ENCODE measurements around the gene COG5. TPM values are rescaled to one million over a fixed set of nuclear protein-coding genes. Genes with fewer than 3 reads are reported as not detected.

The COG5 gene
- total and polyA plus RNA-seq, 9 of the 15 experiments (the other 6 are each of a cell fraction or from before 2014, with no cell fraction given): 15.3 to 75.1 (median 56.4) TPM

- TF ChIP-seq TBL1XR1 (IDR thresholded peaks at IDR 0.05; ENCODE audit: low read length in 2 of 2): no peak
- no peak for TF ChIP-seq PTBP1 (IDR thresholded peaks at IDR 0.05; ENCODE audit: low read depth, low read length)
- TF ChIP-seq ZKSCAN1 (IDR thresholded peaks at IDR 0.05; ENCODE audit: low read depth, low read length): no peak
- TF ChIP-seq MAZ (CRISPR knock-in tag; conservative IDR thresholded peaks at IDR 0.05 in 1 of 2, IDR thresholded peaks at IDR 0.05 in 1 of 2): no peak
- no peak for TF ChIP-seq TAF7 (tag; IDR thresholded peaks at IDR 0.05)
- no peak for TF ChIP-seq ZNF586 (CRISPR knock-in tag; conservative IDR thresholded peaks at IDR 0.05)
- no peak for TF ChIP-seq RBM25 (IDR thresholded peaks at IDR 0.05; ENCODE audit: low read depth, low read length, severe bottlenecking)
- TF ChIP-seq XRCC3 (IDR thresholded peaks at IDR 0.05): no peak
- TF ChIP-seq SNRNP70 (optimal IDR thresholded peaks at IDR 0.05; ENCODE audit: low read depth, low read length): no peak
- TF ChIP-seq KAT2B (IDR thresholded peaks at IDR 0.05; ENCODE audit: low read depth, low read length): no peak
- no peak for TF ChIP-seq EGR1 (conservative IDR thresholded peaks at IDR 0.05)
- TF ChIP-seq YBX1 (IDR thresholded peaks at IDR 0.05): no peak
- no peak for TF ChIP-seq BRD4 (IDR thresholded peaks at IDR 0.05)
- no peak for TF ChIP-seq FOXP4 (CRISPR knock-in tag; IDR thresholded peaks at IDR 0.05; ENCODE audit: borderline replicate concordance)
- TF ChIP-seq SNAPC5 (CRISPR knock-in tag; IDR thresholded peaks at IDR 0.05): no peak
- no peak for TF ChIP-seq ATF4 (CRISPR knock-in tag; IDR thresholded peaks at IDR 0.05)
- TF ChIP-seq ZNF23 (CRISPR knock-in tag; IDR thresholded peaks at IDR 0.05): no peak
- TF ChIP-seq ATF7 (IDR thresholded peaks at IDR 0.05): peak; percentile 17; the same call in 1 of the 2 replicates
- TF ChIP-seq ZNF140 (CRISPR knock-in tag; IDR thresholded peaks at IDR 0.05): no peak
- 0 out of 2 replicates have a peak, but pooled peaks have one; percentile 43 for TF ChIP-seq ZBTB17 (CRISPR knock-in tag; IDR thresholded peaks at IDR 0.05)
- peak; percentile 89 for TF ChIP-seq MAFF (IDR thresholded peaks at IDR 0.05; ENCODE audit: low read length)
- no peak for TF ChIP-seq JUN (IDR thresholded peaks at IDR 0.05; ENCODE audit: borderline replicate concordance, low read depth, low read length)
- TF ChIP-seq JUN (CRISPR knock-in tag; IDR thresholded peaks at IDR 0.05; ENCODE audit: borderline replicate concordance): no peak
- no peak for TF ChIP-seq RBM17 (IDR thresholded peaks at IDR 0.05; ENCODE audit: borderline replicate concordance, low read depth, low read length)
- no peak; the same call in 1 of the 2 replicates for TF ChIP-seq ZFX (CRISPR knock-in tag; IDR thresholded peaks at IDR 0.05)
These were observed 100.3 kb downstream of the COG5 start (continued) for GRCh38 chr7:107463139-107464078.
